GM12864 (cell line): ENCODE measurements around the gene MED12L.

ENCODE experiments used
- DNase-seq: peaks from one replicate; pipeline ENCODE4 v3.0.0-alpha.2; 2011; ENCODE audit warnings: low read depth
- H3K4me3 ChIP-seq: 2 replicates; pipeline ENCODE4 v1.5.1; 2011; ENCODE audit warnings: mild to moderate bottlenecking, low read depth, low read length, control low read depth
- CTCF ChIP-seq: IDR thresholded peaks from 2 replicates; pipeline ENCODE4 v1.5.1; 2011; ENCODE audit warnings: low read depth, mild to moderate bottlenecking, moderate library complexity, low read length, control low read depth, inconsistent platforms; ENCODE audit errors: missing control alignments

Gene MED12L

DNA sequence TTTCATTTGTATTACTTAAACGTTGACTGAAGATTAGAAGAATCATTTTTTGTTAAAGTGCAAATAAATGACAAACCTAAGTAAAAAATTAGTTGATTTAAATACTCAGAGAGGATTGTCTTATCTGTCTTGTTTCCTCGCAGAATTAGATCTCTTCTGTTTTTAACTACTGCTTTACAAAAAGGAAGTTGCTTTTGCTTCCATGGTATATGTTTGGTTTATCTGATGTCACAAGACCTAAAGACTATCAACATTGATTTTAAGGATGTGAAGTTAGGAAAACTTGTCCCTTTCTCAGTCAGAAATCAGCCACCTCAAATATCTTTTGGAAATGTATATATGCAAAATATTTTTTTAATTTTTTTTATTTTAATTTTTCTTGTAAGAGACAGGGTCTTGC is 88.9 kb downstream of the MED12L start:
- no peak for TF ChIP-seq CTCF
- DNase-seq = no peak
- no peak overlapping the region for H3K4me3 ChIP-seq

DNA sequence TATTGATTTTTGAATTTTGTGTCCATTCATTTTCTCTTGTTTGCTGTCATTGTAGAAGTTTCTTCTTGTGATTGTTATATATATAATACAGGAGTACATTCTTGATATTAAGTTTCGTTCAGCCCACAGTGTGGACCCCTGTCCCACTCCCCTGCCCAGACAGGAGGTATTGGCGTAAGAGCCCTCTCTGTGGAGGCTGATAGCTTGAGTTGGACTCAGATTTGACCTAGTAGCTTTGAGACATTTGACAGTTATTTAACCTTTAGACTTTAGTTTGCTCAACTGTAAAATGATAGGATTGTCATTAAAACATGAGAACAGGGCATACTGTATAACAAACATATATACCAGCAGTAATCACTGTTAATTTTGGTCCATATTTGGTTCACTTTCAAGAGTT is 90.5 kb downstream of the MED12L start:
- no peak overlapping the region for H3K4me3 ChIP-seq
- DNase-seq = no peak
- TF ChIP-seq CTCF = no peak

GRCh38 chr3:151178208-151178845 is 92.9 kb downstream of the MED12L start:
- no peak for TF ChIP-seq CTCF
- no peak for DNase-seq
- no peak overlapping the region for H3K4me3 ChIP-seq

- TF ChIP-seq CTCF = no peak
- DNase-seq = no peak
- no peak overlapping the region for H3K4me3 ChIP-seq
These were observed 97.0 kb downstream of the MED12L start for GRCh38 chr3:151182349-151183079.

DNA sequence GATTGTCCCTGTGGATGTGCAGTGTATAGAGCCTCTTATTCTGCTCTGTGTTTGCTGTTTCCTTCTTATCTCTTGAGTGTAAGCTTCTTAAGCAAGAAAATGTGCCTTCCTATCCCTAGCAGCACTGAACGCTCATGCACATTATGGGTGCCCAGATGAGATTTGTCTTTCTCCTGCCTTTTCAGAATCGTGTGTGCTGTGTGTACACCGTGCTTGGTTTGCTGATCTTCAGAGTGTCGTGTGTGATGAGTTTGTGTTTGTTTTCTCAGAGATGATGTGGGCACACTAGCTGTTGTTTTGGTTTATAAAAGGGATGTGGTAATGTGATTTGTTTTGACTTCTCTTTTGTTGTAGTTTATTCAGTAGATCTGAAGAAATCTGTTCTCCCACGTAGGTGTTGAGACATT is 97.8 kb downstream of the MED12L start:
- no peak overlapping the region for H3K4me3 ChIP-seq
- no peak for DNase-seq
- TF ChIP-seq CTCF = no peak

DNA sequence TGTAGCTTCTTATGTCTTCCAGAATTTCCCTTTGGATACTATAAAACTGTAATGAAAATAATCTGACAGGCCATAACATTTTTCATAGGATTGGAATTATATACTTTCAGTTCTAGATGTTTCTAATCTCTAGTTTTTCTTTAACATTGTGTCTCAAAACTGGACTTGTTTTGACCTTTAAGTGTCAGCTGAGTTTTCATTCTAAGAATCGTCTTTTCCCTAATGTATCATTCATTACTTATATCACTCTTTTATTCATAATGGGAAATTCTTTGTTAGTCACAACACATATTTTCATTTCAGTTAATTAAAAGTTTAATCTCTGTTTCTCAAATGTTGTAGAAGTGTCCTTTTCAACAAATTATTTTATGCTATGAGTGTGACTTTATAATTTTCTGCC is 105.6 kb downstream of the MED12L start:
- no peak overlapping the region for H3K4me3 ChIP-seq
- no peak for TF ChIP-seq CTCF
- DNase-seq = no peak

DNA sequence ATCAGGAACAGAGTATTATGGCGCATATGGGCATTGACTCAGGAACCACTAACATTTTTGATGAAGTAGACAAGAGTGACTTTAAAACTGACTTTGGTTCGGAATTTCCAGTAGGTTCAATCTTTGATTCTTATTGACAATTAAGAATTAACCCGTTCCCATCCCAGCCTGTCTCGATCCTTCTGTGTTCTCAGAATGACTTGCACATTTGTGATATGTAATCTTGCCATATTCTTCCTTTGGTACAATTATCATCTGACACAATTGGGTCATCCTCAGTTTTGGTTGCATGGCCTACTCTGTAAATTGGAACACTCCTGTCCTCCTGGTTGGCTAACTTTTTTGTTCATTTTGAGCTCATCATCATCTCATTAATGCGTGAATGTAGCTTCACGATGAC is 107.1 kb downstream of the MED12L start:
- H3K4me3 ChIP-seq = no peak overlapping the region
- no peak for DNase-seq
- no peak for TF ChIP-seq CTCF
